ENCODE data around the gene XIAP.

Gene XIAP

GRCh38 chrX:123860983-123861382 is 1.1 kb downstream of the XIAP start:
- no peak for TF ChIP-seq TAF1 (IDR thresholded peaks at IDR 0.05; ENCODE audit: borderline replicate concordance, insufficient read depth, low read length)
- TF ChIP-seq POLR2AphosphoS5 (IDR thresholded peaks at IDR 0.05; ENCODE audit: low read depth, low read length), result no peak
- TF ChIP-seq REST (IDR thresholded peaks at IDR 0.05; ENCODE audit: insufficient read depth in 1 of 2, low read depth in 2 of 2, low read length in 2 of 2), result no peak
- no peak for TF ChIP-seq SIN3A (IDR thresholded peaks at IDR 0.05; ENCODE audit: borderline replicate concordance, insufficient read depth, low read length)
- no peak for TF ChIP-seq FOXP2 (optimal IDR thresholded peaks at IDR 0.05; ENCODE audit: borderline replicate concordance, extremely low read depth, extremely low read length, insufficient read depth)

GRCh38 chrX:123869488-123869887 is 9.6 kb downstream of the XIAP start:
- TF ChIP-seq TAF1 (IDR thresholded peaks at IDR 0.05; ENCODE audit: borderline replicate concordance, insufficient read depth, low read length) (no peak), FOXP2 (optimal IDR thresholded peaks at IDR 0.05; ENCODE audit: borderline replicate concordance, extremely low read depth, extremely low read length, insufficient read depth) (no peak)

- TF ChIP-seq REST (IDR thresholded peaks at IDR 0.05; ENCODE audit: insufficient read depth in 1 of 2, low read depth in 2 of 2, low read length in 2 of 2) (no peak), FOXP2 (optimal IDR thresholded peaks at IDR 0.05; ENCODE audit: borderline replicate concordance, extremely low read depth, extremely low read length, insufficient read depth) (no peak), SIN3A (IDR thresholded peaks at IDR 0.05; ENCODE audit: borderline replicate concordance, insufficient read depth, low read length) (no peak), POLR2AphosphoS5 (IDR thresholded peaks at IDR 0.05; ENCODE audit: low read depth, low read length) (no peak), TAF1 (IDR thresholded peaks at IDR 0.05; ENCODE audit: borderline replicate concordance, insufficient read depth, low read length) (no peak)
Observed at GRCh38 chrX:123871309-123871708, 11.5 kb downstream of the XIAP start.

- TF ChIP-seq TAF1 (IDR thresholded peaks at IDR 0.05; ENCODE audit: borderline replicate concordance, insufficient read depth, low read length) (no peak), REST (IDR thresholded peaks at IDR 0.05; ENCODE audit: insufficient read depth in 1 of 2, low read depth in 2 of 2, low read length in 2 of 2) (no peak), POLR2AphosphoS5 (IDR thresholded peaks at IDR 0.05; ENCODE audit: low read depth, low read length) (no peak), FOXP2 (optimal IDR thresholded peaks at IDR 0.05; ENCODE audit: borderline replicate concordance, extremely low read depth, extremely low read length, insufficient read depth) (no peak), SIN3A (IDR thresholded peaks at IDR 0.05; ENCODE audit: borderline replicate concordance, insufficient read depth, low read length) (no peak)
Observed at GRCh38 chrX:123873956-123874355, 14.1 kb downstream of the XIAP start.

GRCh38 chrX:123876177-123876576 is 16.3 kb downstream of the XIAP start:
- TF ChIP-seq POLR2AphosphoS5 (IDR thresholded peaks at IDR 0.05; ENCODE audit: low read depth, low read length) (no peak), TAF1 (IDR thresholded peaks at IDR 0.05; ENCODE audit: borderline replicate concordance, insufficient read depth, low read length) (no peak), FOXP2 (optimal IDR thresholded peaks at IDR 0.05; ENCODE audit: borderline replicate concordance, extremely low read depth, extremely low read length, insufficient read depth) (no peak), SIN3A (IDR thresholded peaks at IDR 0.05; ENCODE audit: borderline replicate concordance, insufficient read depth, low read length) (no peak), REST (IDR thresholded peaks at IDR 0.05; ENCODE audit: insufficient read depth in 1 of 2, low read depth in 2 of 2, low read length in 2 of 2) (no peak)
